KOPT-K1 (cell line): ENCODE measurements around the gene LDB1.
A peak's percentile ranks its signal among the peaks of the same experiment; 100 is the strongest.

Experiments used
- H3K27ac ChIP-seq: fragments of 200-600 bp; sonication (generic); 2 replicates; pipeline ENCODE4 v1.5.1; 2016; ENCODE audit warnings: antibody characterized with exemption, mild to moderate bottlenecking, low read depth, low read length; ENCODE audit not compliant: poor library complexity, severe bottlenecking
- H3K36me3 ChIP-seq: fragments of 200-600 bp; sonication (generic); 2 replicates; pipeline ENCODE4 v1.5.1; 2017; ENCODE audit warnings: antibody characterized with exemption, mild to moderate bottlenecking, low read length, moderate library complexity; ENCODE audit not compliant: insufficient read depth
- H3K9me3 ChIP-seq: fragments of 200-600 bp; sonication (generic); 2 replicates; pipeline ENCODE4 v1.5.1; 2017; ENCODE audit warnings: antibody characterized with exemption, low read length, mild to moderate bottlenecking; ENCODE audit not compliant: insufficient read depth, poor library complexity, severe bottlenecking

LDB1 gene

DNA sequence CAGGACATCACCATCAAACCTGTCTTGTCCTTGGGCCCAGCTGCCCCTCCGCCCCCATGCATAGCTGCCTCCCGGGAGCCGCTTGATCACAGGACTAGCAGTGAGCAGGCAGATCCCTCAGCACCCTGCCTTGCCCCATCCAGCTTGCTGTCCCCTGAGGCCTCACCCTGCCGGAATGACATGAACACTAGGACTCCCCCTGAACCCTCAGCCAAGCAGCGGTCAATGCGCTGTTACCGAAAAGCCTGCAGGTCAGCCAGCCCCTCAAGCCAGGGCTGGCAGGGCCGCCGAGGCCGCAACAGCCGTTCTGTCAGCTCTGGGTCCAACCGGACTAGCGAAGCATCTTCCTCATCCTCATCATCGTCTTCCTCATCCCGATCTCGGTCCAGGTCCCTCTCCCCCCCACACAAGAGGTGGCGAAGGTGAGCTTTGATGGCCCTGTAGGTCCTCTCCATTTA is 26.8 kb upstream of the LDB1 start:
- no peaks in the 10 kb centered on the region for H3K9me3 ChIP-seq
- no peak overlapping the region for H3K27ac ChIP-seq
- H3K36me3 ChIP-seq, result peaks cover 96% of the 10 kb centered on the region

DNA sequence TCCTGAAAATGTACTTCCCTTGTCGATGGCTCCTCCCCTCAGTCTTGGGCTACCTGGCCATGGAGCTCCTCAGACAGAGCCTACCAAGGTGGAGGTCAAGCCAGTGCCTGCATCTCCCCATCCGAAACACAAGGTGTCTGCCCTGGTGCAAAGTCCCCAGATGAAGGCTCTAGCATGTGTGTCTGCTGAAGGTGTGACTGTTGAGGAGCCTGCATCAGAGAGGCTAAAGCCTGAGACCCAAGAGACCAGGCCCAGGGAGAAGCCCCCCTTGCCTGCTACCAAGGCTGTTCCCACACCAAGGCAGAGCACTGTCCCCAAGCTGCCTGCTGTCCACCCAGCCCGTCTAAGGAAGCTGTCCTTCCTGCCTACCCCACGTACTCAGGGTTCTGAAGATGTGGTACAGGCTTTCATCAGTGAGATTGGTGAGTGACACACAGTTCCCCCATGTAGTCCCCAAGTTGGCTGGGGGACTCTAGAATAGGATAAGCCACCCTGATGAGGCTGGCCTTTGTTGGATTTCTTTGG is 21.5 kb upstream of the LDB1 start:
- Histone ChIP-seq H3K27ac (no peak overlapping the region), H3K36me3 (peaks cover 100% of the 10 kb centered on the region), H3K9me3 (no peaks in the 10 kb centered on the region)

DNA sequence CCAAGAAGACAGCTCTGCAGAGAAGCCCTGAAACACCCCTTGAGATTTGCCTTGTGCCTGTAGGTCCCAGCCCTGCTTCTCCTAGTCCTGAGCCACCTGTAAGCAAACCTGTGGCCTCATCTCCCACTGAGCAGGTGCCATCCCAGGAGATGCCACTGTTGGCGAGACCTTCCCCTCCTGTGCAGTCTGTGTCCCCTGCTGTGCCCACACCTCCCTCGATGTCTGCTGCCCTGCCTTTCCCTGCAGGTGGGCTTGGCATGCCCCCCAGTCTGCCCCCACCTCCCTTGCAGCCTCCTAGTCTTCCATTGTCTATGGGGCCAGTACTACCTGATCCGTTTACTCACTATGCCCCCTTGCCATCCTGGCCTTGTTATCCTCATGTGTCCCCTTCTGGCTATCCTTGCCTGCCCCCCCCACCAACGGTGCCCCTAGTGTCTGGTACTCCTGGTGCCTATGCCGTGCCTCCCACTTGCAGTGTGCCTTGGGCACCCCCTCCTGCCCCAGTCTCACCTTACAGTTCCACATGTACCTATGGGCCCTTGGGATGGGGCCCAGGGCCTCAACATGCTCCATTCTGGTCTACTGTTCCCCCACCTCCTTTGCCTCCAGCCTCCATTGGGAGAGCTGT is 20.9 kb upstream of the LDB1 start:
- no peak overlapping the region for H3K27ac ChIP-seq
- peaks cover 98% of the 10 kb centered on the region for H3K36me3 ChIP-seq
- H3K9me3 ChIP-seq, result no peaks in the 10 kb centered on the region

DNA sequence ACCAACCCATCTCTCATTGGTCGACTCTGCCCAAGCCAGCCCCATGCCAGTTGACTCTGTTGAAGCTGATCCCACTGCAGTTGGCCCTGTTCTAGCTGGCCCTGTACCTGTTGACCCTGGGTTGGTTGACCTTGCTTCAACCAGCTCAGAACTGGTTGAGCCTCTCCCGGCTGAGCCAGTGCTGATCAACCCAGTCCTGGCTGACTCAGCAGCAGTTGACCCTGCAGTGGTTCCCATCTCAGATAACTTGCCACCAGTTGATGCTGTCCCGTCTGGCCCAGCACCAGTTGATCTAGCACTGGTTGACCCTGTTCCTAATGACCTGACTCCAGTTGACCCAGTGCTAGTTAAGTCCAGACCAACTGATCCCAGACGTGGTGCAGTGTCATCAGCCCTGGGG is 20.1 kb upstream of the LDB1 start:
- Histone ChIP-seq H3K27ac (no peak overlapping the region), H3K36me3 (peaks cover 97% of the 10 kb centered on the region), H3K9me3 (no peaks in the 10 kb centered on the region)

DNA sequence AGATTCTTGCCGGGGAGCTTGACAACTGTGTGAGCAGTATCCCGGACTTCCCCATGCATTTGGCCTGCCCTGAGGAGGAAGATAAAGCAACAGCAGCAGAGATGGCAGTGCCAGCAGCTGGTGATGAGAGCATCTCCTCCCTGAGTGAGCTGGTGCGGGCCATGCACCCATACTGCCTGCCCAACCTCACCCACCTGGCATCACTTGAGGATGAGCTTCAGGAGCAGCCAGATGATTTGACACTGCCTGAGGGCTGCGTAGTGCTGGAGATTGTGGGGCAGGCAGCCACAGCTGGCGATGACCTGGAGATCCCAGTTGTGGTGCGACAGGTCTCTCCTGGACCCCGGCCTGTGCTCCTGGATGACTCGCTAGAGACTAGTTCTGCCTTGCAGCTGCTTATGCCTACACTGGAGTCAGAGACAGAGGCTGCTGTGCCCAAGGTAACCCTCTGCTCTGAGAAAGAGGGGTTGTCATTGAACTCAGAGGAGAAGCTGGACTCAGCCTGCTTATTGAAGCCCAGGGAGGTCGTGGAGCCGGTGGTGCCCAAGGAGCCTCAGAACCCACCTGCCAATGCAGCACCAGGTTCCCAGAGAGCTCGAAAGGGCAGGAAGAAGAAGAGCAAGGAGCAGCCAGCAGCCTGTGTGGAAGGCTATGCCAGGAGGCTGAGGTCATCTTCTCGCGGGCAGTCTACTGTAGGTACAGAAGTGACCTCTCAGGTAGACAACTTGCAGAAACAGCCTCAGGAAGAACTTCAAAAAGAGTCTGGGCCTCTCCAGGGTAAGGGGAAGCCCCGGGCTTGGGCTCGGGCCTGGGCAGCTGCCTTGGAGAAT is 19.3 kb upstream of the LDB1 start:
- peaks cover 94% of the 10 kb centered on the region for H3K36me3 ChIP-seq
- no peaks in the 10 kb centered on the region for H3K9me3 ChIP-seq
- no peak overlapping the region for H3K27ac ChIP-seq

DNA sequence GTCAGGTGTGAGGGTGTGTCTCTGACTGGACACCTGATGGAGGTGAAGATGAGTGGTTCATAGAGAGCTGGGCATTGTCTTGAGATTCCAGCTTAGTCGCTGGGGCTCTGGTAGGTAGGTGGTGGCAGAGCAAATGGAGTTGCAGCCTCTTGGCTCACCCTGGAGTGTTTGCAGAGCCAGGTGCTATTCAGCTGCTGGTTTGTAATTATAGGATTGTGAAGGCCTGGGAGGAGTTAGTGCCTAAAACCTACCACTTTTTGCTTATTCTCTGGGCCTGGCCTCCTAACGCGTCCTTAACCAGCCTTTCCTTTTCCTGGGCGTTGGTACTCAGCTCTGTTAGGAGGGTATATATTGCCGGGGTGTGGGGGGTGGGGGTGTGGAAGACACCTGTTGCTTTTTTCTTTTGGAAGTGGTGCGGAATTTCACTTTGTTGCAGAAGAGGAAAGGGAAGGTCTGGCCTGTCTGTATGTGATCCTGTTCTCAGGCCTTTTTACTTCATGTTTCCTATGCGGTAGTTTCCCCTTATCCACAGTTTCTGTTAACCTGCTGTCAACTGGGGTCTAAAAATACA is 15.9 kb upstream of the LDB1 start:
- Histone ChIP-seq H3K27ac (no peak overlapping the region), H3K36me3 (peaks cover 60% of the 10 kb centered on the region), H3K9me3 (no peaks in the 10 kb centered on the region)

DNA sequence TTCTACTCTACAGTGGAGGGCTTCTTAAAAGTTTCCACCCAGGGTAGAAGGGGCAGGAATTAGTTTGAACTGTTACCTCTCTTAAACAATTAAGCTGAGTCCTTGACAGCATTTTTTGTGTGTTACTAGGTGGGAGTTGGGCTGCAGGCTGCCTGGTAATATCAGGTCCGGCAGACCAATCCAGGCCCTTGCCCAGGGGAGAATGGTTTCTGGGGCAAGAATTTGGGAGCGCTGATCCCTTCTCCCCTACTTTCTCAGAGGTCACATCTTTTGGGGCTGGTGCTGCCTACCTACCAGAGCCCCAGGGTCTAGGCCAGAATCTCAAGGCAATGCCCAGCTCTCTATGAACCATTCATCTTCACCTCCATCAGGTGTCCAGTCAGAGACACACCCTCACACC is 14.2 kb upstream of the LDB1 start:
- H3K27ac ChIP-seq, result peak overlapping the region; percentile 83
- H3K36me3 ChIP-seq, result peaks cover 43% of the 10 kb centered on the region

DNA sequence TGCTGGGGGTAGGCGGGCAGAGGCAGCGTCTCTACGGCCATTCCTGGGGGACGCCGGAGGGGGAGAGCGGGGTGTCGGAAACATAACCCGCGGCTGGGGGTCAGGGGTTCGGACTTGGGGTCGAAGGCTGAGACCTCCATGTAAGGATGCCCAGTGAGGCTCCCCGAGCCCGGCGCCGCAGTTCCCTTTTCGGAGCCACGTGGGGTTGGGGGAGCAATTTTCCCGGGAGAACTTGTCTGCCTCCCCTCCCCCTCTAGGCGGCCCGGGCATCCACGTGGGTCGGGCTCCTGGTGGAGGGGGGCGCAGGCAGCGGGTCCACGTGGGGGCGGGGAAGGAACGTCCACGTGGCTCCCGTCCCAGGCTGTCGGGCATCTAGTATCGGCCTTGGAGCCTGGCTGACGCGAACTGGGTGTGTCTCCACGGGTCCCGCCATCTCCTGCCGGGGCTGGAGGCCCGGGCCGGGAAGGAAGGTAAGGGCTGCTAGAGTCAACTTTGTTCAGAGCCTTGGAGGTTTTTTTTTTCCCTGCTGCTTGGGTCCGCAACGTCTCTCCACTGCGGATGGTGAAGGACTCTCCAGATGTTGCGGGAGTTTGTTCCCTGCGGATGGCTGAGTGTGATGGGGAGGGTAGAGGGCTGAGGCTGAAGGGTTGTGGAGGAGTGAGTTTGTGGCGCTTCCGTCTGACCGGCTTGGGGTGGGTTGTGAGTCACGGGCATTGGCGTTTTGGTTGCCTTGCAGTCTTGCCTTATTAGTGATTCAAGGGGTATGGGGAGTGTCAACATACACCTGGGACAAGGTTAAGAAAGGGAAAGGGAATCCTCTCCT is 13.4 kb upstream of the LDB1 start:
- Histone ChIP-seq H3K9me3 (no peaks in the 10 kb centered on the region), H3K36me3 (peaks cover 35% of the 10 kb centered on the region), H3K27ac (peak overlapping the region; percentile 83)

More for the DNA sequence above, 14.2 kb upstream of the LDB1 start:
- H3K9me3 ChIP-seq, result no peaks in the 10 kb centered on the region

DNA sequence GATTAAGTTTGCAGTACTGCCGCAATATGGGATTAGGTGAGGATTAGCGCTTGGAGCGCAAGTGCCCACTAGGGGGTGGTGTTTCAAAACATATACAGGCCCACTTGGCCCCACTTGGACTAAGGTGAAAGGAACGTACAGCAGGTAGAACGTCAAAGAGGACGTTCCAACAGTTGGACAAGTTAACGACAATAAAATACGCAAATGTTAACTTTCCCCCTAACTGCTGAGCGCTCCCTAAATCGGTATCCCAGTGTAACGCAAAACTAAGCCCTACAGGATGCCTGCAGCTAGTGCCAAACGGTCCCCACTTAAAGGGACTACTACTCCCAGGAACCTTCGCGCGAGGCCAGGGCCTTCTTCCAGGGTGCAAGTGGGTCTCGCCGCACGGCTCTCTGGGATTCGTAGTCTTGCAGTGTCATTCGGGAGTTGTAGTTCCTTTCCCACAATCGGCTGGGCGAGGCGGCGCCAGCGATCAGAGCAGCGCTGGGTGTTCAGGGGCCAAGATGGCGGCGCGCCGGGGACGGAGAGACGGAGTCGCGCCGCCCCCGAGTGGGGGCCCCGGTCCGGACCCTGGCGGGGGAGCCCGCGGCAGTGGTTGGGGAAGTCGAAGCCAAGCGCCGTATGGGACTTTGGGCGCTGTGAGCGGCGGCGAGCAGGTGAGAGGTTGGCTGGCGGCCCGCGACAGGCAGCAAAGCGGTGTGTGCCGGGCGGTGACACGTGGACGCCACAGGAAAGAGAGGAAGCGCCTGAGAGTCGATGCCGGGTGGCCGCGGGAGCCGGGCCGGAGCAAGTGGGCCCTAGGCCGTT is 12.6 kb upstream of the LDB1 start, which contains the start of gene PPRC1:
Gene PPRC1 (plus strand): TSS at position 478 of the 810 bp plus-strand sequence. CDS start 29 bp downstream, at position 507.
- peak within 1 kb of the TSS; percentile 83 for H3K27ac ChIP-seq
- no peaks in the 10 kb centered on the region for H3K9me3 ChIP-seq
- peaks cover 27% of the 10 kb centered on the region for H3K36me3 ChIP-seq

DNA sequence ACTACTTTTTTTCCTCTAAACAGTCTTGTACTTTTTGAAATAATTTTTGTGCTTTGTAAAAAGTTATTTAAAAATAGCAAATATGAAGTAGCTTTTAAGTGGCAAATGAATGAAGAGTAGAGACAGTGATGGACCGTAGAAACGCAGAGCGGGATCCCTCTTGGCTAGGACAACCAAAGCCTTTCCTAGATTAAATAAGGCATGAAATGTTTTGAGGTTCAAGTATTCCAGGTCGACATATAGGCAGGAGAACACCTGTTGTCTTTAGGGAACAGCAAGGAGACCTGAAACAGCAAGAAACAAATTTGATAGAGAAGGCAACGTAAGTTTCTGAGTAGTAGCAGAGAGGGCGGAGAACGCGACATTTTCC is 12.0 kb upstream of the LDB1 start:
- Histone ChIP-seq H3K36me3 (peaks cover 21% of the 10 kb centered on the region), H3K27ac (peak overlapping the region; percentile 83), H3K9me3 (no peaks in the 10 kb centered on the region)

DNA sequence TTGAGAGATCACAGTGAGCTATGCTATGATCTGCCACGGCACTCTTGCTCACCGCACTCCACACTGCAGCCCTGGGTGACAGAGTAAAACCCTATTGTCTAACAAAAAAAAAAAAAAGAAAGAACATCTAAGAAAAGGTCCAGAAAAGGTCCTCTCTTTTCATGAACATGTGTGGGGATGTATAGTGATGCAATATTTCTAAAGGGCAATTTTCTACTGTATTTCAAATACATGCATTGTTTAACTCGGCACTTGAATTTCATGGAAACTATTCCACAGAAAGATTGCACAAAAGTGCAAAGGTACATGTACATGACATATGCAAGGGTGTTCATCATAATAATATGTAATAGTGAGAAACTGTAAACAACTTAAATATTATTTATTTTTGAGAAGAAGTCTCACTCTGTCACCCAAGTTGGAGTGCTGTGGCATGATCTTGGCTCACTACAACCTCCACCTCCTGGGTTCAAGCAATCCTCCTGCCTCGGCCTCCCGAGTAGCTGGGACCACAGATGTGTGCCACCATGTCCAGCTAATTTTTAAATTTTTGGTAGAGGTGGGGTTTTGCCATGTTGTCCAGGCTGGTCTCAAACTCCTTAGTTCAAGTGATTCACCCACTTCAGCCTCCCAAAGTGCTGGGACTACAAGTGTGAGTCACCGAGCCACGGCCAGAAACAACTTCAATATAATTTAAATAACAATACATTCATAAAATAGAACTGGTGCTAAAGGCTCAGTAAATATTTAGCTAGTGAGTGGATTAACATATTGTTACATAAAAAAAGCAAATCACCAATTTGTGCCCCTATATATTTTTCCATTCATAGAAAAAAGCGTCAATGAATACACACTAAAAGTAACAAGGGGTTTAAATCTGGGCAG is 11.4 kb upstream of the LDB1 start:
- H3K9me3 ChIP-seq, result no peaks in the 10 kb centered on the region
- H3K36me3 ChIP-seq, result peaks cover 14% of the 10 kb centered on the region; the same call in 1 of the 2 replicates
- H3K27ac ChIP-seq, result peak overlapping the region; percentile 83

DNA sequence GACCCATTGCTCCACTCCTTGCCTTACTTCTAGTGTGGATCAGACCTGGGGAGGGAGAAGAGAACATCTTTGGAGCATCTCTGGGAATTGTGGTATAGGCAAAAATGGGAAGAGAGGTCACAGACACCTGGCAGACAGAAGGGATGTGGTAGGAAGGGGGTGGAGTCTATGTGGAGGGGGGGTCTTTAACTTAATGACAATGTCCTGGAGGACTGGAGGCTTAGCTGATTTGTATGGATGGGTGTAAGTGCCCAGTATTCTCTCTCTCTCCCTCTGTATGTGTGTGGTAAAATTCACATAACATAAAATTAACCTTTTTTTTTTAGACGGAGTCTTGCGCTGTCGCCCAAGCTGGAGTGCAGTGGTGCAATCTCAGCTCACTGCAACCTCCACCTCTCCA is 3.1 kb upstream of the LDB1 start:
- no peak overlapping the region for H3K27ac ChIP-seq
- H3K9me3 ChIP-seq, result no peaks in the 10 kb centered on the region

DNA sequence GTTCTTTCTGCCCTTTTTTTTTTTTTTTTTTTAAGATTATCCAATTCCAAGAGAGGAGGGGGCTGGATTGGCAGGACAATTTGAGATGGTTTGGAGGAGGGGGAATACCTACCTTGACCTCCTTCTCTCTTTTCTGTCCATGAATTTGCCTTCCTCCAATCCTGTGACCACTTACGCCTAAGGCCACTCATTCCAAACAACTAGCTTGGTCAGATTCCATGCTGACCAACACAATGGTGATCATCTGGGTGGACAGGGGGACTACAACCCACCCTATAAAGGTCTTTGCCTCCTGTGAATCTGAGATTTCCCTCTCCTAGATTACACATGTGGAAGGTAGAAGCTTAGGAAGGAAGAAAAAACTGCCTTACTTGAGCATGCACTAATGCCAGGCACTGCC is 2.3 kb upstream of the LDB1 start:
- no peaks in the 10 kb centered on the region for H3K36me3 ChIP-seq
- H3K27ac ChIP-seq, result no peak overlapping the region
- H3K9me3 ChIP-seq, result no peaks in the 10 kb centered on the region

More for the DNA sequence above, 3.1 kb upstream of the LDB1 start:
- H3K36me3 ChIP-seq, result no peaks in the 10 kb centered on the region
